HepG2 (cell line): Measurements from ENCODE around the gene FN1. TPM values are rescaled to one million over a fixed set of nuclear protein-coding genes. Genes with fewer than 3 reads are reported as not detected.

Experiments used
- ELF4 ChIP-seq: sonication (generic); formaldehyde crosslinking; IDR thresholded peaks from 2 replicates; pipeline ENCODE4 v1.5.0; 2020; ENCODE audit warnings: missing genetic modification reagents, mild to moderate bottlenecking, moderate library complexity, borderline replicate concordance
- MXD3 ChIP-seq: IDR thresholded peaks from 2 replicates; pipeline ENCODE4 v1.6.1; 2016; ENCODE audit warnings: mild to moderate bottlenecking, missing biosample characterization, missing genetic modification reagents
- TCF12 ChIP-seq, 2 experiments: fragments of 450-650 bp in 1 of 2; sonication (generic) in 1 of 2; formaldehyde crosslinking in 1 of 2; IDR thresholded peaks; 2 replicates each; pipeline versions ENCODE4 v1.6.1 to v1.8.0; 2017 to 2022; ENCODE audit warnings: antibody characterized with exemption in 1 of 2, mild to moderate bottlenecking in 1 of 2, missing genetic modification reagents in 1 of 2, moderate library complexity in 1 of 2
- ZBTB7A ChIP-seq: sonication (generic); formaldehyde crosslinking; IDR thresholded peaks from 2 replicates; pipeline ENCODE4 v1.8.0; 2022; ENCODE audit warnings: mild to moderate bottlenecking, missing genetic modification reagents
- ZNF460 ChIP-seq: sonication (generic); formaldehyde crosslinking; IDR thresholded peaks from 2 replicates; pipeline ENCODE4 v1.5.1; 2020; ENCODE audit warnings: missing genetic modification reagents, mild to moderate bottlenecking, borderline replicate concordance
- ZNF501 ChIP-seq: sonication (generic); formaldehyde crosslinking; IDR thresholded peaks from 2 replicates; pipeline ENCODE4 v1.5.1; 2020; ENCODE audit warnings: mild to moderate bottlenecking, moderate library complexity, missing genetic modification reagents
- ZNF574 ChIP-seq: sonication (generic); formaldehyde crosslinking; IDR thresholded peaks from 2 replicates; pipeline ENCODE4 v1.4.0; 2020; ENCODE audit warnings: missing genetic modification reagents
- polyA plus RNA-seq, 8 experiments: library from polyadenylated mRNA; depleted of rRNA in 3 of 8; stranded (reverse) in 7 of 8; unstranded in 1 of 8; fragments of >200 nt; fragmentation: Illumina TruSeq in 4 of 8; extraction: Trizol in 4 of 8; gene quantifications; 2 replicates each; pipeline versions ENCODE4 v1.2.1 to v1.2.3, GENCODE V29; 2011 to 2016; ENCODE audit warnings: low read depth in 4 of 8, missing spikeins in 1 of 8, mixed read lengths in 1 of 8; ENCODE audit not compliant: insufficient read depth in 1 of 8
- total RNA-seq, 5 experiments: library from RNA; depleted of rRNA; stranded (reverse); fragments of >200 nt; fragmentation: Illumina TruSeq; extraction: Trizol; gene quantifications; 2 replicates each; pipeline ENCODE4 v1.2.3, GENCODE V29; 2016; ENCODE audit warnings: low read depth in 1 of 5
- TF ChIP-seq, protein P1 (sequence below): sonication (generic); formaldehyde crosslinking; IDR thresholded peaks from one replicate; pipeline ENCODE4 v1.5.1; 2020; ENCODE audit warnings: mild to moderate bottlenecking, missing genetic modification reagents; ENCODE audit errors: not compliant biosample characterization
- TF ChIP-seq, protein P2 (sequence below): sonication (generic); formaldehyde crosslinking; IDR thresholded peaks from 2 replicates; pipeline ENCODE4 v1.9.0; 2021; ENCODE audit warnings: missing genetic modification reagents, borderline replicate concordance
- TF ChIP-seq, protein P3 (sequence below): sonication (generic); formaldehyde crosslinking; IDR thresholded peaks from 2 replicates; pipeline ENCODE4 v1.4.0; 2020; ENCODE audit warnings: missing genetic modification reagents, borderline replicate concordance

FN1 gene
- total and polyA plus RNA-seq, 2 of the 13 experiments (the other 11 are each of a cell fraction or from before 2014, with no cell fraction given): 1,847 to 6,471 TPM

DNA sequence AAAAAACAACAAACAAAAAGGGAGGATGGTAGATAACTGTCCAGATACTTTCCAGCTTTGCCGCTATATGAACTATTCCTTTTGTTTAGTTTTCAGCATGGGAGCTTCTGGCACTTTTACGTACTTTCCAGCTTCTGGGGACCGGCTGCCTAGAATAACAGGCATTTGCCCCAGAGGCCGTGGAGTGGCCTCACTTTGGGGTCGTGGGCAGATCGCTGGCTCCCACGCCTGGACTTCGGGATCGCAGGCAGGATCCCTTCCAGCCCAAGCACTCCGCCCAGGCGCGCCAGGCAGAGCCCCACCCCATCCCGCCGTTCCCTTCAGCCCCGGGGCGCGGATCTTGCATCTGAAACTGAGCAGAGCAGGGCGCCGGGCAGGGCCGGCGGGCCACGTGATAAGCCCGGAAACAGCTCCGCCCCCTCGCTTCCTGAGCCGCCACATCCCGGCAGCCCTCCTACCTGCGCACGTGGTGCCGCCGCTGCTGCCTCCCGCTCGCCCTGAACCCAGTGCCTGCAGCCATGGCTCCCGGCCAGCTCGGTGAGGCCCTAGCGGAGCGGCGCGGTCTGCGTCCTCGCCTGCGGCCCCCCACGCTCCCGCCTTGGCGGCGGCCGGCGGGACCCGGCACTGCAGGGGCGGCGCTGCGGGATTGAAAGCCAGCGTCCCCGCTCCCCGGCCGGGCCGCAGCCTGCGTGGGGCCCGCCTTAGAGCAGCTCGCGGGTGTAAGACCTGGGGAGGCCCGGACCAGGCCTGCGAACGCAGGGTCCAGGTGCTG, 124.1 kb downstream of the FN1 start, which contains the start of gene ATIC (continued):
- TF ChIP-seq MXD3 (CRISPR knock-in tag) (peak; percentile 99), ZBTB7A (CRISPR knock-in tag) (peak; percentile 54; the same call in 1 of the 2 replicates), ZNF574 (peak; percentile 94), TCF12 (IDR thresholded peaks at IDR 0.05) (no peak), TCF12 (CRISPR knock-in tag; IDR thresholded peaks at IDR 0.05) (peak; percentile 96), ZNF501 (peak; percentile 45; the same call in 1 of the 2 replicates), ZNF460 (CRISPR knock-in tag) (peak; percentile 78; the same call in 1 of the 2 replicates), ELF4 (peak; percentile 56; the same call in 1 of the 2 replicates)
- TF ChIP-seq, protein P1, sequence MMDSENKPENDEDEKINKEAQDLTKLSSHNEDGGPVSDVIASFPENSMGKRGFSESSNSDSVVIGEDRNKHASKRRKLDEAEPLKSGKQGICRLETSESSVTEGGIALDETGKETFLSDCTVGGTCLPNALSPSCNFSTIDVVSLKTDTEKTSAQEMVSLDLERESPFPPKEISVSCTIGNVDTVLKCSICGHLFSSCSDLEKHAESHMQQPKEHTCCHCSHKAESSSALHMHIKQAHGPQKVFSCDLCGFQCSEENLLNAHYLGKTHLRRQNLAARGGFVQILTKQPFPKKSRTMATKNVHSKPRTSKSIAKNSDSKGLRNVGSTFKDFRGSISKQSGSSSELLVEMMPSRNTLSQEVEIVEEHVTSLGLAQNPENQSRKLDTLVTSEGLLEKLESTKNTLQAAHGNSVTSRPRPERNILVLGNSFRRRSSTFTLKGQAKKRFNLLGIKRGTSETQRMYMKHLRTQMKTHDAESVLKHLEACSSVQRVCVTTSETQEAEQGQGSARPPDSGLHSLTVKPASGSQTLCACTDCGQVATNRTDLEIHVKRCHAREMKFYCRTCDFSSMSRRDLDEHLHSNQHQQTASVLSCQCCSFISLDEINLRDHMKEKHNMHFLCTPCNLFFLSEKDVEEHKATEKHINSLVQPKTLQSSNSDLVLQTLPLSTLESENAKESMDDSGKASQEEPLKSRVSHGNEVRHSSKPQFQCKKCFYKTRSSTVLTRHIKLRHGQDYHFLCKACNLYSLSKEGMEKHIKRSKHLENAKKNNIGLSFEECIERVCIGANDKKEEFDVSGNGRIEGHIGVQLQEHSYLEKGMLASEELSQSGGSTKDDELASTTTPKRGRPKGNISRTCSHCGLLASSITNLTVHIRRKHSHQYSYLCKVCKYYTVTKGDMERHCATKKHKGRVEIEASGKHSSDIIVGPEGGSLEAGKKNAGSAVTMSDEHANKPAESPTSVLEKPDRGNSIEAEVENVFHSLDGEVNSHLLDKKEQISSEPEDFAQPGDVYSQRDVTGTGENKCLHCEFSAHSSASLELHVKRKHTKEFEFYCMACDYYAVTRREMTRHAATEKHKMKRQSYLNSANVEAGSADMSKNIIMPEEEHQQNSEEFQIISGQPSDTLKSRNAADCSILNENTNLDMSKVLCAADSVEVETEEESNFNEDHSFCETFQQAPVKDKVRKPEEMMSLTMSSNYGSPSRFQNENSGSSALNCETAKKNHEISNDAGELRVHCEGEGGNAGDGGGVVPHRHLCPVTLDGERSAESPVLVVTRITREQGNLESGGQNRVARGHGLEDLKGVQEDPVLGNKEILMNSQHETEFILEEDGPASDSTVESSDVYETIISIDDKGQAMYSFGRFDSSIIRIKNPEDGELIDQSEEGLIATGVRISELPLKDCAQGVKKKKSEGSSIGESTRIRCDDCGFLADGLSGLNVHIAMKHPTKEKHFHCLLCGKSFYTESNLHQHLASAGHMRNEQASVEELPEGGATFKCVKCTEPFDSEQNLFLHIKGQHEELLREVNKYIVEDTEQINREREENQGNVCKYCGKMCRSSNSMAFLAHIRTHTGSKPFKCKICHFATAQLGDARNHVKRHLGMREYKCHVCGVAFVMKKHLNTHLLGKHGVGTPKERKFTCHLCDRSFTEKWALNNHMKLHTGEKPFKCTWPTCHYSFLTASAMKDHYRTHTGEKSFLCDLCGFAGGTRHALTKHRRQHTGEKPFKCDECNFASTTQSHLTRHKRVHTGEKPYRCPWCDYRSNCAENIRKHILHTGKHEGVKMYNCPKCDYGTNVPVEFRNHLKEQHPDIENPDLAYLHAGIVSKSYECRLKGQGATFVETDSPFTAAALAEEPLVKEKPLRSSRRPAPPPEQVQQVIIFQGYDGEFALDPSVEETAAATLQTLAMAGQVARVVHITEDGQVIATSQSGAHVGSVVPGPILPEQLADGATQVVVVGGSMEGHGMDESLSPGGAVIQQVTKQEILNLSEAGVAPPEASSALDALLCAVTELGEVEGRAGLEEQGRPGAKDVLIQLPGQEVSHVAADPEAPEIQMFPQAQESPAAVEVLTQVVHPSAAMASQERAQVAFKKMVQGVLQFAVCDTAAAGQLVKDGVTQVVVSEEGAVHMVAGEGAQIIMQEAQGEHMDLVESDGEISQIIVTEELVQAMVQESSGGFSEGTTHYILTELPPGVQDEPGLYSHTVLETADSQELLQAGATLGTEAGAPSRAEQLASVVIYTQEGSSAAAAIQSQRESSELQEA (CRISPR knock-in tag): peak; percentile 97
- TF ChIP-seq, protein P2, sequence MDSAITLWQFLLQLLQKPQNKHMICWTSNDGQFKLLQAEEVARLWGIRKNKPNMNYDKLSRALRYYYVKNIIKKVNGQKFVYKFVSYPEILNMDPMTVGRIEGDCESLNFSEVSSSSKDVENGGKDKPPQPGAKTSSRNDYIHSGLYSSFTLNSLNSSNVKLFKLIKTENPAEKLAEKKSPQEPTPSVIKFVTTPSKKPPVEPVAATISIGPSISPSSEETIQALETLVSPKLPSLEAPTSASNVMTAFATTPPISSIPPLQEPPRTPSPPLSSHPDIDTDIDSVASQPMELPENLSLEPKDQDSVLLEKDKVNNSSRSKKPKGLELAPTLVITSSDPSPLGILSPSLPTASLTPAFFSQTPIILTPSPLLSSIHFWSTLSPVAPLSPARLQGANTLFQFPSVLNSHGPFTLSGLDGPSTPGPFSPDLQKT (CRISPR knock-in tag): peak; percentile 80; the same call in 1 of the 2 replicates
- TF ChIP-seq, protein P3, sequence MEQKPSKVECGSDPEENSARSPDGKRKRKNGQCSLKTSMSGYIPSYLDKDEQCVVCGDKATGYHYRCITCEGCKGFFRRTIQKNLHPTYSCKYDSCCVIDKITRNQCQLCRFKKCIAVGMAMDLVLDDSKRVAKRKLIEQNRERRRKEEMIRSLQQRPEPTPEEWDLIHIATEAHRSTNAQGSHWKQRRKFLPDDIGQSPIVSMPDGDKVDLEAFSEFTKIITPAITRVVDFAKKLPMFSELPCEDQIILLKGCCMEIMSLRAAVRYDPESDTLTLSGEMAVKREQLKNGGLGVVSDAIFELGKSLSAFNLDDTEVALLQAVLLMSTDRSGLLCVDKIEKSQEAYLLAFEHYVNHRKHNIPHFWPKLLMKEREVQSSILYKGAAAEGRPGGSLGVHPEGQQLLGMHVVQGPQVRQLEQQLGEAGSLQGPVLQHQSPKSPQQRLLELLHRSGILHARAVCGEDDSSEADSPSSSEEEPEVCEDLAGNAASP (CRISPR knock-in tag): peak; percentile 61; the same call in 1 of the 2 replicates
